Caki2 (cell line): ENCODE results near the gene ITM2C. TPM values are rescaled to one million over a fixed set of nuclear protein-coding genes. Genes with fewer than 3 reads are reported as not detected.

Source experiments
- DNase-seq: peaks from one replicate; pipeline ENCODE4 v3.0.0-alpha.2; 2015; ENCODE audit warnings: low read depth
- in situ Hi-C: cut with HindIII; loops from 2 replicates; pipeline ENCODE4 v1.10.0; 2016; ENCODE audit warnings: low sequenced_read_pairs, low pct_unique_long_range_greater_than_20kb, mixed read lengths
- total RNA-seq: library from RNA; depleted of rRNA; stranded (reverse); fragments of >200 nt; shearing (Covaris generic); gene quantifications from 2 replicates; pipeline ENCODE4 v1.2.3, GENCODE V29; 2014; ENCODE audit warnings: low replicate concordance

The ITM2C gene
- total RNA-seq, 1 experiment from 2014 or later, result 109 TPM

GRCh38 chr2:230913406-230914143 lies 48.8 kb downstream of the ITM2C start:
- in situ Hi-C loops, result no loop called here
- no peak for DNase-seq

GRCh38 chr2:230914886-230915285 lies 50.1 kb downstream of the ITM2C start:
- DNase-seq, result no peak
- in situ Hi-C loops, result no loop called here

- DNase-seq, result no peak
- in situ Hi-C loops, result no loop called here
Measured at GRCh38 chr2:230915319-230915718, 50.6 kb downstream of the ITM2C start.

GRCh38 chr2:230916218-230916617 lies 51.5 kb downstream of the ITM2C start:
- in situ Hi-C loops, result no loop called here
- no peak for DNase-seq

- no peak for DNase-seq
- in situ Hi-C loops, result no loop called here
Measured at GRCh38 chr2:230919240-230919639, 54.5 kb downstream of the ITM2C start.

- no peak for DNase-seq
- in situ Hi-C loops, result no loop called here
Measured at GRCh38 chr2:230919681-230920080, 54.9 kb downstream of the ITM2C start.

GRCh38 chr2:230920167-230920566 lies 55.4 kb downstream of the ITM2C start:
- in situ Hi-C loops, result no loop called here
- DNase-seq, result no peak

GRCh38 chr2:230921806-230922595 lies 57.3 kb downstream of the ITM2C start:
- DNase-seq, result no peak
- in situ Hi-C loops, result no loop called here

DNA sequence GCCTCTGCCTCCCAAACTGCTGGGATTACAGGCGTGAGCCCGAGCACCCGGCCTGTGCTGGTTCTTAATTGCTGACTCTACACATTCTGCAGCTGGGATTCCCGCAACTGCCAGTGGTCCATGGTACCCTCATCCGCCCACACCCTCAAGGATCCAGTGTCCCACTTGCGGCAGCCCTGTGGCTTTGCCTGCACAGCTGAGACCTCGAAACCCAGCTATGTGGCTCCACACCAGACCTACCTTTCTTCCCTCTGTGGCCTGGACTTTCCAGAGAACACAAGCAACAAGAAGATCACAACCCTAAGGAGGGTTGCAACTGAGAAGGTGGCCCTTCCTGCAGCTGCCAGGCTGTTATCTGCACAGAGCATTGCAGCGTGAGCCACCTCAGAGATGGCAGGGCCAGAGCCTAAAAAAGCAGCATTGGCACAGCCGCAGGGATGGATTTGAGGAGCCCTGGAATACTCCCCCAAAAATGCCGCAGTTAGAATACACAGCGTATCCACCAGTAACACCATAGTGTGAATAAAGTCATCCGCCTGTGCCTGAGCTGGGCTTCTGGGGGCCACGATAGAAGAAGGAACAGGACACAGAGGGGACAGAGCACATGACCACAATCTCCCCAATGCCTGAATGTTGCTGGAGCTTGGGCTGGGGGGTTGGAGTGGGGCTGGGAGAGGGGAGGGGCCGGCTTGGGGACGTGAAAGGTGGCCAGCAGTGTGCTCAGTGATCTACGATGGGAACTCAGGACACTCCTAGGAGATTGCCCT lies 58.4 kb downstream of the ITM2C start:
- DNase-seq, result no peak
- in situ Hi-C loops, result no loop called here

GRCh38 chr2:230924092-230924469 lies 59.3 kb downstream of the ITM2C start:
- no peak for DNase-seq
- in situ Hi-C loops, result no loop called here

DNA sequence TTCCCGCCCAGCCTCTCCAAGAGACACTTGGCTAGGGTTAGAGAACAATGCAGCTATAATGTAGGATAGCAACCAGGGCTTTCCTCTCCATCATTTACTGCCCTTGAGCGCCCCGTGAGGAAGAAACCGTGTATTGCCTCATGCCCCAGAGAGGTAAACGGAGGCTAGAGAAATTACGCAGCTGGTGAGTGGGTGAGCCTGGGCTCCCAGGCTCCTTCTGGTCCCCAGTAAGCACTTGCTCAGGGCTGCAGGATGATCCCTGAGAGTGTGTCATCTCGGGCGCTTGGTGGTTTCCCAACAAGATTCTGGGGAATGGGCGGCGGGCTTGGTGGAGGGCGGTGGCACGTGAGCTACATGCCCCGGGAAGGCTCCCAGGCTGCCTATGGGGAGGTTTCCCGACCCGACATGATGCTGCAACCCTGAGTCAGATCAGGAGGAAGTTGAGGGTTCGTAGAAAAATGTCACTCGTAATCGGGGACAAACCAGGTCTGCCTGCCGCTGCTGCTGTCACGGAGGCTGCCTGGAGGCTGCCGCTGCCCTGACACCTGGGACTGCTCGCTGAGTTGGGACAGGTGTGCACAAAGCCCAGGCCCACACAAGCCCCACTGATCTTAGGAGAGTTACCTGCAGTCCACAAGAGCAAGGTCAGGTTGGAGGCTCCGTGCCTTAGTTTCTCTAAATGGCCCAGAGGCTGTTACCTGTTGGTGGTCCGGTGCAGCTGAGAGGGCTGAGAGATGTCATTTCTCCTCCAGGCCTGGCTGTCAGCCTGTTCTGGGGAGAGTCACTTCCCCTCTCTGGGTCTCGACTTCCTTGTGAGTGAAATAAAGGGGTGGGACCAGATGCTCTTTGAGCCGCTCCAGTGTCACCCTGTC lies 60.0 kb downstream of the ITM2C start, which contains the start of gene GPR55:
GPR55 (minus strand) TSS at position 773 of the 872 bp plus-strand sequence. CDS start 14,280 bp downstream, outside the sequence.
- in situ Hi-C loops, result no loop called here
- no peak for DNase-seq

DNA sequence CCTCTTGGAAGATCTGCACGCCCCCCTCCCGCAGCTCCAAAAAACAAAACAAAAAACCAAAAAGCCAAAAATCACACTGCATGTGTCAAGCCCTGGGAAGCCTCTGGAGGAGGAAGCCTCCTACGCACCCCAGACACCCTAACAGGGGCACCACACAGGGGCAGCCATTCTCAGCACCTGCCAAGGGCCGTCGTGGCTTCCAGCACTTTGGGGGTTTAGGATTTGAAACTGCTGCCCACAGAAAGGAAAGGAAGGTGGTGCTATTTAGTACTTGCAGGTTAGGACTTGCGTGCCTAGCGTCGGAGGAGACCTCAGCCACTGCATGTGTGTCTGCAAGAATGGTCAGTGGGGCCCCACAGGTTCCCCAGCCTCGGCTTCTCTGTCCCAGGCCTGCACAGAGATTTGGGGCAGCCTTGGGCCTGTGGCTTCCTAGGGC lies 60.7 kb downstream of the ITM2C start:
- no peak for DNase-seq
- in situ Hi-C loops, result no loop called here

- DNase-seq, result no peak
- in situ Hi-C loops, result no loop called here
Measured at GRCh38 chr2:230925879-230926765, 61.4 kb downstream of the ITM2C start.

- DNase-seq, result no peak
- in situ Hi-C loops, result no loop called here
Measured at GRCh38 chr2:230927711-230928341, 63.1 kb downstream of the ITM2C start.
